ENCODE data around the gene HLX.

HLX gene

GRCh38 chr1:220928320-220928719 lies 49.1 kb downstream of the HLX start:
- DNase-seq (ENCODE audit: extremely low read depth, low read depth), result no peak

GRCh38 chr1:220928725-220929300 lies 49.6 kb downstream of the HLX start:
- TF ChIP-seq CTCF (IDR thresholded peaks at IDR 0.05; ENCODE audit: low read depth, low read length), result no peak
- no peak for DNase-seq (ENCODE audit: extremely low read depth, low read depth)

More at GRCh38 chr1:220928320-220928719, 49.1 kb downstream of the HLX start:
- TF ChIP-seq CTCF (IDR thresholded peaks at IDR 0.05; ENCODE audit: low read depth, low read length), result no peak

GRCh38 chr1:220929304-220929703 lies 50.1 kb downstream of the HLX start:
- TF ChIP-seq CTCF (IDR thresholded peaks at IDR 0.05; ENCODE audit: low read depth, low read length), result no peak
- DNase-seq (ENCODE audit: extremely low read depth, low read depth), result no peak
